HG03159 (cell line): ENCODE results near the gene NKPD1.
"Not testable (repeated sequence)": the region's sequence is repeated elsewhere in the genome, so short reads cannot be mapped to it uniquely, and the experiment has no call there.

Experiments
- ATAC-seq: cut with Tn5 transposase; IDR thresholded peaks from one replicate; pipeline ENCODE4 v1.9.1; 2021; ENCODE audit warnings: mild to moderate bottlenecking, moderate library complexity; ENCODE audit not compliant: unreplicated experiment

The NKPD1 gene

GRCh38 chr19:45121827-45122345, 38.9 kb downstream of the NKPD1 start:
- ATAC-seq: no peak

- ATAC-seq: no peak
Observed at GRCh38 chr19:45119582-45119981, 41.2 kb downstream of the NKPD1 start.

GRCh38 chr19:45118591-45119355, 42.0 kb downstream of the NKPD1 start:
- not testable (repeated sequence) for ATAC-seq

- ATAC-seq: no peak
Observed at GRCh38 chr19:45118106-45118505, 42.7 kb downstream of the NKPD1 start.

GRCh38 chr19:45117671-45118070, 43.1 kb downstream of the NKPD1 start:
- no peak for ATAC-seq

- ATAC-seq: no peak
Observed at GRCh38 chr19:45117167-45117594, 43.6 kb downstream of the NKPD1 start.

- ATAC-seq: no peak
Observed at GRCh38 chr19:45115809-45116615, 44.8 kb downstream of the NKPD1 start.

GRCh38 chr19:45114116-45114515, 46.7 kb downstream of the NKPD1 start:
- ATAC-seq: no peak

- no peak for ATAC-seq
Observed at GRCh38 chr19:45113628-45114027, 47.2 kb downstream of the NKPD1 start.

- ATAC-seq: no peak
Observed at GRCh38 chr19:45112111-45112827, 48.5 kb downstream of the NKPD1 start.
